Gastrocnemius medialis (tissue), 4 donors: ENCODE results near the gene AFAP1L2. TPM values are rescaled to one million over a fixed set of nuclear protein-coding genes. Genes with fewer than 3 reads are reported as not detected.

ENCODE experiments used
- ATAC-seq, 2 donors: fragments of 150-250 bp; one replicate each; pipeline ENCODE4 v1.9.1; 2016
- DNase-seq, 2 donors: peaks; one replicate each; pipeline ENCODE4 v3.0.0-alpha.2; 2019
- H3K27ac ChIP-seq, 4 donors: fragments of 200-600 bp; sonication (generic); 1 replicate in 1 of 4; 2 replicates in 3 of 4; pipeline ENCODE4 v1.5.1; 2016 to 2018; ENCODE audit warnings: mild to moderate bottlenecking in 2 of 4, moderate library complexity in 1 of 4
- H3K27me3 ChIP-seq, 3 donors: fragments of 200-600 bp; sonication (generic) in 2 of 3; 1 replicate in 1 of 3; 2 replicates in 2 of 3; pipeline versions ENCODE4 v1.5.1 to v1.6.0; 2016 to 2019; ENCODE audit warnings: mild to moderate bottlenecking in 1 of 3, moderate library complexity in 1 of 3
- H3K36me3 ChIP-seq, 2 donors: fragments of 200-600 bp; sonication (generic) in 1 of 2; one replicate each; pipeline ENCODE4 v1.5.1; 2017 to 2018
- H3K4me1 ChIP-seq, 2 donors: fragments of 200-600 bp; sonication (generic) in 1 of 2; one replicate each; pipeline ENCODE4 v1.5.1; 2016 to 2017; ENCODE audit warnings: mild to moderate bottlenecking in 2 of 2
- H3K4me3 ChIP-seq, 4 donors: fragments of 200-600 bp; sonication (generic) in 3 of 4; 1 replicate in 1 of 4; 2 replicates in 3 of 4; pipeline ENCODE4 v1.5.1; 2016 to 2019; ENCODE audit warnings: mild to moderate bottlenecking in 2 of 4
- H3K9me3 ChIP-seq, 3 donors: fragments of 200-600 bp; sonication (generic) in 2 of 3; 1 replicate in 1 of 3; 2 replicates in 2 of 3; pipeline ENCODE4 v1.5.1; 2016 to 2019
- CTCF ChIP-seq, 5 experiments: fragments of 450-650 bp in 3 of 5; fragments of 200-600 bp in 2 of 5; sonication (generic) in 2 of 5; IDR thresholded peaks in 4 of 5; conservative IDR thresholded peaks in 1 of 5; 1 replicate in 4 of 5; 2 replicates in 1 of 5; pipeline ENCODE4 v1.5.1; 2016 to 2019; ENCODE audit warnings: antibody characterized with exemption in 5 of 5, mild to moderate bottlenecking in 3 of 5, moderate library complexity in 3 of 5
- POLR2A ChIP-seq, 2 donors: fragments of 450-650 bp; IDR thresholded peaks; one replicate each; pipeline ENCODE4 v1.6.1; 2017; ENCODE audit warnings: antibody characterized with exemption in 2 of 2, mild to moderate bottlenecking in 2 of 2, moderate library complexity in 2 of 2
- in situ Hi-C, 4 donors: fragments of 200-750 bp; cut with MboI; loops; one replicate each; pipeline versions ENCODE4 v1.15.0 to v1.8.0; 2017; ENCODE audit warnings: low sequenced_read_pairs in 4 of 4
- intact Hi-C: fragments of 100-400 bp; cut with DNase I; formaldehyde crosslinking; loops from one replicate; pipeline ENCODE4 v1.15.1; 2023; ENCODE audit warnings: low total_unique reads
- total RNA-seq, 4 donors: library from RNA; depleted of rRNA; stranded (reverse); fragments of >200 nt; gene quantifications; one replicate each; pipeline versions ENCODE4 v1.1.0 to v1.2.3, GENCODE V29; 2016

AFAP1L2 gene
- total RNA-seq, 4 donors from 2014 or later, result 1.3 to 3.5 (median 2.1) TPM

GRCh38 chr10:114303556-114303955 lies 100.7 kb downstream of the AFAP1L2 start:
- H3K27ac ChIP-seq, result no peak overlapping the region
- no peaks in the 10 kb centered on the region for H3K36me3 ChIP-seq
- no peak for DNase-seq
- H3K9me3 ChIP-seq, result no peaks in the 10 kb centered on the region
- H3K4me1 ChIP-seq, result peaks cover 7 to 9% of the 10 kb centered on the region in 2 donors
- intact Hi-C loops (loop anchor here (10.0 kb wide), 1 partner anchor 101 kb away; the partner anchor contains the start of gene AFAP1L2), in situ Hi-C loops (loop anchor here in 3 of 4 donors (10.0 to 25.0 kb wide), 7 partner anchors 131 to 834 kb away; partner anchors contain the start of gene FHIP2A (in 1 of the 3))
- peak; percentile 16 to 23 for ATAC-seq
- H3K27me3 ChIP-seq, result no peaks in the 10 kb centered on the region
- no peak overlapping the region for H3K4me3 ChIP-seq
- TF ChIP-seq POLR2A (IDR thresholded peaks at IDR 0.05), result no peak
- no peak for TF ChIP-seq CTCF (IDR thresholded peaks at IDR 0.05 in 4 of 5, conservative IDR thresholded peaks at IDR 0.05 in 1 of 5)

GRCh38 chr10:114301951-114302710 lies 102.2 kb downstream of the AFAP1L2 start:
- H3K36me3 ChIP-seq, result no peaks in the 10 kb centered on the region
- in situ Hi-C loops, result loop anchor here in 3 of 4 donors (10.0 to 25.0 kb wide), 7 partner anchors 133 to 835 kb away; partner anchors contain the start of gene FHIP2A (in 1 of the 3)

GRCh38 chr10:114301177-114301576 lies 103.1 kb downstream of the AFAP1L2 start:
- ATAC-seq (no peak), DNase-seq (no peak)
- no peak overlapping the region for H3K27ac ChIP-seq
- no peak for TF ChIP-seq POLR2A (IDR thresholded peaks at IDR 0.05)
- no peak for TF ChIP-seq CTCF (IDR thresholded peaks at IDR 0.05 in 4 of 5, conservative IDR thresholded peaks at IDR 0.05 in 1 of 5)
- H3K36me3 ChIP-seq, result peaks cover 0 to 6% of the 10 kb centered on the region in 2 donors
- H3K9me3 ChIP-seq, result no peaks in the 10 kb centered on the region
- no peaks in the 10 kb centered on the region for H3K27me3 ChIP-seq
- intact Hi-C loops (loop anchor here (10.0 kb wide), 1 partner anchor 104 kb away; the partner anchor contains the start of gene AFAP1L2), in situ Hi-C loops (loop anchor here in 3 of 4 donors (10.0 to 25.0 kb wide), 7 partner anchors 134 to 836 kb away; partner anchors contain the start of gene FHIP2A (in 1 of the 3))
- no peak overlapping the region for H3K4me3 ChIP-seq
- H3K4me1 ChIP-seq, result peaks cover 3 to 8% of the 10 kb centered on the region in 2 donors

More at GRCh38 chr10:114301951-114302710, 102.2 kb downstream of the AFAP1L2 start:
- no peaks in the 10 kb centered on the region for H3K27me3 ChIP-seq
- H3K9me3 ChIP-seq, result no peaks in the 10 kb centered on the region
- DNase-seq (no peak), ATAC-seq (no peak)
- H3K27ac ChIP-seq, result no peak overlapping the region
- TF ChIP-seq POLR2A (IDR thresholded peaks at IDR 0.05) (no peak), CTCF (IDR thresholded peaks at IDR 0.05 in 4 of 5, conservative IDR thresholded peaks at IDR 0.05 in 1 of 5) (no peak)
- intact Hi-C loops, result loop anchor here (10.0 kb wide), 1 partner anchor 103 kb away; the partner anchor contains the start of gene AFAP1L2
- no peak overlapping the region for H3K4me3 ChIP-seq
- peaks cover 3 to 8% of the 10 kb centered on the region in 2 donors for H3K4me1 ChIP-seq

GRCh38 chr10:114300036-114300645 lies 104.2 kb downstream of the AFAP1L2 start:
- H3K9me3 ChIP-seq, result peaks cover 0 to 6% (median 0%) of the 10 kb centered on the region in 3 donors
- peaks cover 3 to 8% of the 10 kb centered on the region in 2 donors for H3K4me1 ChIP-seq
- H3K4me3 ChIP-seq, result no peak overlapping the region
- in situ Hi-C loops, result loop anchor here in 3 of 4 donors (10.0 to 25.0 kb wide), 7 partner anchors 135 to 837 kb away; partner anchors contain the start of gene FHIP2A (in 1 of the 3)
- H3K36me3 ChIP-seq, result peaks cover 0 to 15% of the 10 kb centered on the region in 2 donors
- H3K27me3 ChIP-seq, result no peaks in the 10 kb centered on the region
- TF ChIP-seq POLR2A (IDR thresholded peaks at IDR 0.05), result no peak
- no peak for TF ChIP-seq CTCF (IDR thresholded peaks at IDR 0.05 in 4 of 5, conservative IDR thresholded peaks at IDR 0.05 in 1 of 5)
- DNase-seq, result no peak
- no peak overlapping the region for H3K27ac ChIP-seq
- no peak for ATAC-seq
- intact Hi-C loops, result loop anchor here (10.0 kb wide), 1 partner anchor 105 kb away; the partner anchor contains the start of gene AFAP1L2
